ENCODE measurements around the gene KIF21B. TPM values are rescaled to one million over a fixed set of nuclear protein-coding genes. Genes with fewer than 3 reads are reported as not detected.

Gene KIF21B
- total and polyA plus RNA-seq, 2 of the 4 experiments (the other 2 are of a cell fraction), result 0.36 to 0.55 TPM

DNA sequence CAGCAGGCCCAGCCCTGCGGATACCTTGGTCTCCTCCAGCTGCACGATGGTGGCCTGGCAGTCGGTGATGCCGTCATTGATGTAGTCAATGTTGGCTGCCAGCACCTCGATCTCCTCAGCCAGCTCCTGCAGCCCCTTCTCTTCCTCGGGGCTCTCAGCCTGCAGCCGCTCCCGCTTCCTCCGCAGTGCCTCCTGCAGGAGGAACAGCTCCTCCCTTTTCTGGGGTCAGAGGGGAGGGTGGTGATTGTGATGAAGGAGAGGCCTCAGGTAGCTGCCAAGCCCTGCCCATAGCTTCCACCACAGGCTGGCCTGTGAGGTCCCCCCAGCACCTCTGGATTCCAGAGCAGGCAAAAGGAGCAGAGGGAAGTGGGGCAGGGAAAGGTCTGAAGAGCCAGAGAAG, 33.4 kb downstream of the KIF21B start:
- H3K18ac ChIP-seq (ENCODE audit: low read depth, low read length), result no peak overlapping the region
- no peaks in the 10 kb centered on the region for H3K79me1 ChIP-seq (ENCODE audit: low read depth in 1 of 2, low read length in 2 of 2)
- H2BK20ac ChIP-seq (ENCODE audit: low read depth, low read length), result no peak overlapping the region
- no peak overlapping the region for H4K8ac ChIP-seq (ENCODE audit: low read depth in 2 of 2, low read length in 2 of 2)
- ChIA-PET POLR2A (ENCODE audit: unreplicated experiment) (no interaction called here), CTCF (interaction anchor here (2.4 kb wide), 1 partner anchor 18 kb away, joined by 8 read pairs; no protein-coding TSS in a partner anchor)
- dilution Hi-C loops (cut with HindIII; ENCODE audit: low sequenced_read_pairs, unreplicated experiment), result no loop called here
- no peak overlapping the region for H3K4me2 ChIP-seq (ENCODE audit: low read depth, low read length)
- DNase-seq (no peak), ATAC-seq (ENCODE audit: low read depth) (no peak)
- H3K9me3 ChIP-seq (ENCODE audit: control insufficient read depth, insufficient read depth, low read length), result no peaks in the 10 kb centered on the region
- intact Hi-C loops (cut with micrococcal nuclease), result no loop called here
- H2AFZ ChIP-seq (replicated peaks; ENCODE audit: low read length, poor library complexity), result no peak overlapping the region
- no peak overlapping the region for H2BK15ac ChIP-seq (ENCODE audit: low read depth, low read length)
- in situ Hi-C loops (cut with MboI; ENCODE audit: low sequenced_read_pairs), result no loop called here
- H2AK9ac ChIP-seq (replicated peaks; ENCODE audit: low read depth, low read length, poor library complexity), result no peak overlapping the region
- no peak overlapping the region for H3K27ac ChIP-seq (ENCODE audit: insufficient read depth, low read length)
- WGBS, 2 experiments (ENCODE audit: extremely low coverage in 2 of 2, insufficient read length in 1 of 2), result 83% methylated on average over 4 of the region's 9 CpGs; no CpG with 5 or more reads in 1 of the 2 experiments
- no peaks in the 10 kb centered on the region for H3K9me1 ChIP-seq (ENCODE audit: insufficient read depth, low read length)
- H2BK5ac ChIP-seq (ENCODE audit: low read depth, low read length, poor library complexity, severe bottlenecking), result no peak overlapping the region
- no peak overlapping the region for H3K4me3 ChIP-seq (ENCODE audit: insufficient read depth, low read depth, low read length)
- H3K36me3 ChIP-seq (ENCODE audit: control insufficient read depth, insufficient read depth, low read length), result no peaks in the 10 kb centered on the region
- no peak overlapping the region for H3K23ac ChIP-seq (ENCODE audit: low read depth, low read length)
- H3K4ac ChIP-seq (ENCODE audit: low read depth, low read length), result no peak overlapping the region
- H3K4me1 ChIP-seq (ENCODE audit: control insufficient read depth, insufficient read depth, low read length), result no peaks in the 10 kb centered on the region
- H2BK120ac ChIP-seq (ENCODE audit: low read depth, low read length), result no peak overlapping the region
- H2AK5ac ChIP-seq (ENCODE audit: low read depth, low read length), result no peak overlapping the region
- no peak overlapping the region for H3K9ac ChIP-seq (ENCODE audit: low read depth, low read length)
- H4K20me1 ChIP-seq (ENCODE audit: insufficient read depth, low read length), result no peaks in the 10 kb centered on the region; the same call in 1 of the 2 replicates
- H3K27me3 ChIP-seq (ENCODE audit: control insufficient read depth, insufficient read depth, low read length), result peaks cover 11% of the 10 kb centered on the region; the same call in 1 of the 2 replicates
- no peak overlapping the region for H3K56ac ChIP-seq (ENCODE audit: extremely low read depth, insufficient read depth, low read length)
- BruUV-seq (replicated peaks), result no TSS peak
- no peak overlapping the region for H3K14ac ChIP-seq (replicated peaks; ENCODE audit: low read depth, low read length)
- no peak overlapping the region for H4K91ac ChIP-seq (ENCODE audit: insufficient read depth, low read depth, low read length)
- TF ChIP-seq MAFK (IDR thresholded peaks at IDR 0.05; ENCODE audit: low read depth, low read length) (no peak), MAZ (IDR thresholded peaks at IDR 0.05; ENCODE audit: borderline replicate concordance, low read depth, low read length) (no peak), RCOR1 (IDR thresholded peaks at IDR 0.05; ENCODE audit: insufficient replicate concordance, low read length) (no peak), RAD21 (IDR thresholded peaks at IDR 0.05; ENCODE audit: low read length) (no peak), NFE2L2 (IDR thresholded peaks at IDR 0.05; ENCODE audit: low read depth, low read length) (no peak), FOS (IDR thresholded peaks at IDR 0.05; ENCODE audit: low read depth, low read length) (no peak)
- TF ChIP-seq, protein P1, sequence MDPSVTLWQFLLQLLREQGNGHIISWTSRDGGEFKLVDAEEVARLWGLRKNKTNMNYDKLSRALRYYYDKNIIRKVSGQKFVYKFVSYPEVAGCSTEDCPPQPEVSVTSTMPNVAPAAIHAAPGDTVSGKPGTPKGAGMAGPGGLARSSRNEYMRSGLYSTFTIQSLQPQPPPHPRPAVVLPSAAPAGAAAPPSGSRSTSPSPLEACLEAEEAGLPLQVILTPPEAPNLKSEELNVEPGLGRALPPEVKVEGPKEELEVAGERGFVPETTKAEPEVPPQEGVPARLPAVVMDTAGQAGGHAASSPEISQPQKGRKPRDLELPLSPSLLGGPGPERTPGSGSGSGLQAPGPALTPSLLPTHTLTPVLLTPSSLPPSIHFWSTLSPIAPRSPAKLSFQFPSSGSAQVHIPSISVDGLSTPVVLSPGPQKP (IDR thresholded peaks at IDR 0.05; ENCODE audit: borderline replicate concordance, low read depth, low read length), result no peak
- TF ChIP-seq, protein P2, sequence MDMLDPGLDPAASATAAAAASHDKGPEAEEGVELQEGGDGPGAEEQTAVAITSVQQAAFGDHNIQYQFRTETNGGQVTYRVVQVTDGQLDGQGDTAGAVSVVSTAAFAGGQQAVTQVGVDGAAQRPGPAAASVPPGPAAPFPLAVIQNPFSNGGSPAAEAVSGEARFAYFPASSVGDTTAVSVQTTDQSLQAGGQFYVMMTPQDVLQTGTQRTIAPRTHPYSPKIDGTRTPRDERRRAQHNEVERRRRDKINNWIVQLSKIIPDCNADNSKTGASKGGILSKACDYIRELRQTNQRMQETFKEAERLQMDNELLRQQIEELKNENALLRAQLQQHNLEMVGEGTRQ (IDR thresholded peaks at IDR 0.05; ENCODE audit: low read depth, low read length), result no peak
- no peak overlapping the region for H4K5ac ChIP-seq (ENCODE audit: low read depth, low read length)

Measured in IMR-90 (cell line).